Loucy (cell line): ENCODE measurements around the gene YWHAE.
"Not testable (repeated sequence)": the region's sequence is repeated elsewhere in the genome, so short reads cannot be mapped to it uniquely, and the experiment has no call there.

Experiments
- H2AFZ ChIP-seq: fragments of 200-600 bp; sonication (generic); 2 replicates; pipeline ENCODE4 v1.6.0; 2016; ENCODE audit warnings: antibody characterized with exemption, mild to moderate bottlenecking, low read length, moderate library complexity
- H3F3A ChIP-seq: fragments of 200-600 bp; 2 replicates; pipeline ENCODE4 v1.6.0; 2016; ENCODE audit warnings: antibody characterized with exemption, low read depth, mild to moderate bottlenecking
- H3K27me3 ChIP-seq: fragments of 200-600 bp; sonication (generic); 2 replicates; pipeline ENCODE4 v1.6.1; 2014; ENCODE audit warnings: low read length, mild to moderate bottlenecking; ENCODE audit not compliant: insufficient read depth, poor library complexity, severe bottlenecking
- H3K36me3 ChIP-seq: fragments of 200-600 bp; sonication (generic); 2 replicates; pipeline ENCODE4 v1.6.1; 2016; ENCODE audit warnings: low read length; ENCODE audit not compliant: insufficient read depth
- H3K4me1 ChIP-seq: fragments of 200-600 bp; sonication (generic); 2 replicates; pipeline ENCODE4 v1.5.1; 2014; ENCODE audit warnings: low read length, mild to moderate bottlenecking; ENCODE audit not compliant: insufficient read depth, poor library complexity, severe bottlenecking
- H3K4me2 ChIP-seq: fragments of 200-600 bp; sonication (generic); 2 replicates; pipeline ENCODE4 v1.6.0; 2014; ENCODE audit warnings: antibody characterized with exemption, low read length, low read depth, mild to moderate bottlenecking; ENCODE audit not compliant: poor library complexity, severe bottlenecking
- H3K4me3 ChIP-seq: fragments of 200-600 bp; sonication (generic); 2 replicates; pipeline ENCODE4 v1.5.1; 2014; ENCODE audit warnings: low read length, mild to moderate bottlenecking, mixed read lengths; ENCODE audit not compliant: poor library complexity, severe bottlenecking
- H3K79me2 ChIP-seq: fragments of 200-600 bp; sonication (generic); 2 replicates; pipeline ENCODE4 v1.6.1; 2014; ENCODE audit warnings: low read length; ENCODE audit not compliant: insufficient read depth
- H3K9ac ChIP-seq: fragments of 200-600 bp; sonication (generic); 2 replicates; pipeline ENCODE4 v1.6.0; 2014; ENCODE audit warnings: mild to moderate bottlenecking, low read depth, low read length, moderate library complexity; ENCODE audit not compliant: poor library complexity, severe bottlenecking
- H3K9me2 ChIP-seq: fragments of 200-600 bp; sonication (generic); replicated peaks from 2 replicates; pipeline ENCODE4 v1.6.1; 2016; ENCODE audit warnings: low read depth, low read length, mixed read lengths
- H3K9me3 ChIP-seq: fragments of 200-600 bp; sonication (generic); 2 replicates; pipeline ENCODE4 v1.6.1; 2014; ENCODE audit warnings: mild to moderate bottlenecking, antibody characterized with exemption, low read length, low read depth; ENCODE audit not compliant: insufficient read depth
- H4K20me1 ChIP-seq: fragments of 200-600 bp; sonication (generic); 2 replicates; pipeline ENCODE4 v1.6.0; 2014; ENCODE audit warnings: antibody characterized with exemption, low read length, mild to moderate bottlenecking; ENCODE audit not compliant: insufficient read depth, poor library complexity, severe bottlenecking
- CTCF ChIP-seq: fragments of 200-600 bp; sonication (generic); conservative IDR thresholded peaks from 2 replicates; pipeline ENCODE4 v1.5.1; 2014; ENCODE audit warnings: mild to moderate bottlenecking, antibody characterized with exemption, low read length
- EZH2phosphoT487 ChIP-seq: fragments of 200-600 bp; IDR thresholded peaks from 2 replicates; pipeline ENCODE4 v1.6.1; 2018; ENCODE audit warnings: antibody characterized with exemption, mild to moderate bottlenecking, moderate library complexity, borderline replicate concordance

YWHAE gene

GRCh38 chr17:1446201-1446600 is 46.2 kb upstream of the YWHAE start:
- no peak overlapping the region for H3K9ac ChIP-seq
- H2AFZ ChIP-seq, result no peak overlapping the region
- no peak for TF ChIP-seq CTCF
- TF ChIP-seq EZH2phosphoT487, result no peak
- H4K20me1 ChIP-seq, result peaks cover 5% of the 10 kb centered on the region
- no peak overlapping the region for H3K4me3 ChIP-seq
- no peaks in the 10 kb centered on the region for H3K27me3 ChIP-seq
- no peaks in the 10 kb centered on the region for H3F3A ChIP-seq
- no peaks in the 10 kb centered on the region for H3K9me3 ChIP-seq
- H3K79me2 ChIP-seq, result peaks cover 63% of the 10 kb centered on the region
- no peaks in the 10 kb centered on the region for H3K9me2 ChIP-seq
- no peaks in the 10 kb centered on the region for H3K36me3 ChIP-seq
- H3K4me2 ChIP-seq, result no peak overlapping the region
- peaks cover 7% of the 10 kb centered on the region for H3K4me1 ChIP-seq

GRCh38 chr17:1445695-1446094 is 45.7 kb upstream of the YWHAE start:
- H3F3A ChIP-seq, H3K9me2 ChIP-seq, H3K4me2 ChIP-seq, H3K4me3 ChIP-seq, H3K27me3 ChIP-seq, H4K20me1 ChIP-seq, H3K4me1 ChIP-seq, H2AFZ ChIP-seq, H3K9me3 ChIP-seq, H3K9ac ChIP-seq, H3K36me3 ChIP-seq: not testable (repeated sequence)
- H3K79me2 ChIP-seq, result peaks cover 65% of the 10 kb centered on the region

- not testable (repeated sequence) for H3K9me3 ChIP-seq, H2AFZ ChIP-seq, H3K27me3 ChIP-seq, H3K4me1 ChIP-seq, H3F3A ChIP-seq, H4K20me1 ChIP-seq, H3K9me2 ChIP-seq, H3K36me3 ChIP-seq, H3K4me2 ChIP-seq, H3K4me3 ChIP-seq, H3K9ac ChIP-seq
- peaks cover 41% of the 10 kb centered on the region for H3K79me2 ChIP-seq
Measured at GRCh38 chr17:1442721-1443120, 42.7 kb upstream of the YWHAE start.

- peaks cover 41% of the 10 kb centered on the region for H3K79me2 ChIP-seq
Measured at GRCh38 chr17:1442187-1442586, 42.2 kb upstream of the YWHAE start.

More at GRCh38 chr17:1442187-1442586, 42.2 kb upstream of the YWHAE start:
- no peak overlapping the region for H3K4me2 ChIP-seq
- H2AFZ ChIP-seq, result no peak overlapping the region
- no peak overlapping the region for H3K9ac ChIP-seq
- no peaks in the 10 kb centered on the region for H4K20me1 ChIP-seq
- TF ChIP-seq CTCF (no peak), EZH2phosphoT487 (no peak)
- peaks cover 4% of the 10 kb centered on the region for H3K4me1 ChIP-seq
- H3K4me3 ChIP-seq, result no peak overlapping the region
- H3K36me3 ChIP-seq, result no peaks in the 10 kb centered on the region
- no peaks in the 10 kb centered on the region for H3F3A ChIP-seq
- no peaks in the 10 kb centered on the region for H3K9me3 ChIP-seq
- H3K27me3 ChIP-seq, result no peaks in the 10 kb centered on the region
- no peaks in the 10 kb centered on the region for H3K9me2 ChIP-seq
